GM12878 (cell line): Measurements from ENCODE around the gene CA7. TPM values are rescaled to one million over a fixed set of nuclear protein-coding genes. Genes with fewer than 3 reads are reported as not detected.

Source experiments
- ATAC-seq: fragments of 200-7000 bp; cut with Tn5 transposase; 3 replicates; pipeline ENCODE4 v1.9.1; 2020; ENCODE audit warnings: mild to moderate bottlenecking, moderate library complexity
- BruUV-seq: library from RNA; stranded (reverse); fragments of 400-500 nt; replicated peaks from 2 replicates; lab custom pipeline; 2021; lab: Mats Ljungman, UMichigan
- CTCF ChIA-PET: fragments of 300-600 bp; sonication (Branson Sonifier 250); formaldehyde crosslinking; extraction: SDS; loops from one replicate; lab custom pipeline; 2021; ENCODE audit warnings: inconsistent platforms; lab: Yijun Ruan, JAX
- POLR2A ChIA-PET: fragments of 350-600 bp; formaldehyde crosslinking; extraction: SDS; loops from one replicate; lab custom pipeline; 2021; ENCODE audit warnings: inconsistent platforms; lab: Charles Lee
- RAD21 ChIA-PET: fragments of 300-600 bp; sonication (Branson Sonifier 250); formaldehyde crosslinking; loops from one replicate; lab custom pipeline; 2023; ENCODE audit warnings: antibody characterized with exemption; ENCODE audit not compliant: unreplicated experiment; lab: Charles Lee
- SMC1A ChIA-PET: fragments of 300-600 bp; sonication (Branson Sonifier 250); formaldehyde crosslinking; loops from one replicate; lab custom pipeline; 2023; ENCODE audit not compliant: unreplicated experiment, uncharacterized antibody; lab: Charles Lee
- DNase-seq: peaks from one replicate; pipeline ENCODE4 v3.0.0-alpha.2; 2011; ENCODE audit warnings: low read depth, low spot score
- FAIRE-seq: peaks from 3 replicates; lab custom pipeline; 2011; peaks lifted over from hg19 to GRCh38; lab: Jason Lieb, UNC
- H2AFZ ChIP-seq: 2 replicates; pipeline ENCODE4 v1.6.0; 2011; ENCODE audit warnings: low read depth, low read length, control low read depth; ENCODE audit not compliant: control insufficient read depth
- H3K27ac ChIP-seq: 2 replicates; pipeline ENCODE4 v1.5.1; 2011; ENCODE audit warnings: control low read depth; ENCODE audit not compliant: control insufficient read depth, insufficient read depth
- H3K27me3 ChIP-seq, 2 experiments: replicated peaks in 1 of 2; 2 replicates each; pipeline versions ENCODE4 v1.6.0 to v1.6.1; 2011; ENCODE audit warnings: low read length in 1 of 2; ENCODE audit not compliant: control insufficient read depth in 2 of 2, insufficient read depth in 2 of 2
- H3K36me3 ChIP-seq, 2 experiments: 2 replicates each; pipeline ENCODE4 v1.5.1; 2011; ENCODE audit warnings: low read length in 1 of 2; ENCODE audit not compliant: control insufficient read depth in 2 of 2, insufficient read depth in 2 of 2
- H3K4me1 ChIP-seq: 2 replicates; pipeline ENCODE4 v1.6.1; 2011; ENCODE audit warnings: mild to moderate bottlenecking, low read length, moderate library complexity, mixed read lengths; ENCODE audit not compliant: control insufficient read depth, insufficient read depth
- H3K4me2 ChIP-seq: 2 replicates; pipeline ENCODE4 v1.6.0; 2011; ENCODE audit warnings: control low read depth; ENCODE audit not compliant: control insufficient read depth, insufficient read depth
- H3K4me3 ChIP-seq: fragments of 200-600 bp; sonication (generic); 2 replicates; pipeline ENCODE4 v1.5.1; 2016
- H3K79me2 ChIP-seq: 2 replicates; pipeline ENCODE4 v1.6.0; 2011; ENCODE audit warnings: low read length; ENCODE audit not compliant: control insufficient read depth, insufficient read depth
- H3K9ac ChIP-seq: 2 replicates; pipeline ENCODE4 v1.8.0; 2011; ENCODE audit warnings: low read length, control low read depth, mixed read lengths; ENCODE audit not compliant: control insufficient read depth, insufficient read depth
- H3K9me3 ChIP-seq: replicated peaks from 3 replicates; pipeline ENCODE4 v1.5.1; 2011; ENCODE audit warnings: mild to moderate bottlenecking, low read length; ENCODE audit not compliant: control insufficient read depth, insufficient read depth
- H4K20me1 ChIP-seq: 2 replicates; pipeline ENCODE4 v1.6.0; 2011; ENCODE audit not compliant: control insufficient read depth, insufficient read depth
- BCLAF1 ChIP-seq: fragments of 450-650 bp; IDR thresholded peaks from 2 replicates; pipeline ENCODE4 v1.6.1; 2017; ENCODE audit warnings: antibody characterized with exemption, mild to moderate bottlenecking, moderate library complexity
- BMI1 ChIP-seq: fragments of 450-650 bp; IDR thresholded peaks from 2 replicates; pipeline ENCODE4 v1.6.1; 2016; ENCODE audit warnings: mild to moderate bottlenecking, moderate library complexity, borderline replicate concordance
- CHD2 ChIP-seq: IDR thresholded peaks from 2 replicates; pipeline ENCODE4 v1.6.1; 2011; ENCODE audit warnings: low read depth, low read length, improper control_type of control experiment, borderline replicate concordance
- DPF2 ChIP-seq: fragments of 450-650 bp; IDR thresholded peaks from 2 replicates; pipeline ENCODE4 v1.6.1; 2017; ENCODE audit warnings: mild to moderate bottlenecking
- GATAD2B ChIP-seq: fragments of 450-650 bp; conservative IDR thresholded peaks from 2 replicates; pipeline ENCODE4 v1.6.1; 2017; ENCODE audit warnings: low read depth, mild to moderate bottlenecking, moderate library complexity
- IKZF2 ChIP-seq, 2 experiments: fragments of 450-650 bp; IDR thresholded peaks; 2 replicates each; pipeline ENCODE4 v1.6.1; 2017; ENCODE audit warnings: mild to moderate bottlenecking in 2 of 2, moderate library complexity in 2 of 2
- LARP7 ChIP-seq: fragments of 450-650 bp; IDR thresholded peaks from 2 replicates; pipeline ENCODE4 v1.6.1; 2017; ENCODE audit warnings: mild to moderate bottlenecking
- MEF2A ChIP-seq: IDR thresholded peaks from 2 replicates; pipeline ENCODE4 v1.6.1; 2011; ENCODE audit warnings: low read depth, mild to moderate bottlenecking, low read length, moderate library complexity; ENCODE audit not compliant: insufficient read depth
- MTA3 ChIP-seq: IDR thresholded peaks from 2 replicates; pipeline ENCODE4 v1.6.1; 2012; ENCODE audit warnings: low read length, inconsistent platforms, borderline replicate concordance
- MYB ChIP-seq: fragments of 150-350 bp; IDR thresholded peaks from 2 replicates; pipeline ENCODE4 v1.6.1; 2014; ENCODE audit warnings: mild to moderate bottlenecking, low read depth, low read length, borderline replicate concordance
- NRF1 ChIP-seq: conservative IDR thresholded peaks from 2 replicates; pipeline ENCODE4 v1.6.1; 2011; ENCODE audit warnings: mild to moderate bottlenecking, low read depth, low read length, improper control_type of control experiment
- PAX5 ChIP-seq: IDR thresholded peaks from 2 replicates; pipeline ENCODE4 v1.6.1; 2011; ENCODE audit warnings: low read depth, low read length, borderline replicate concordance
- POU2F2 ChIP-seq: IDR thresholded peaks from 3 replicates; pipeline ENCODE4 v1.6.1; 2011; ENCODE audit warnings: low read depth, mild to moderate bottlenecking, low read length, borderline replicate concordance
- SMAD1 ChIP-seq: fragments of 450-650 bp; IDR thresholded peaks from 2 replicates; pipeline ENCODE4 v1.6.1; 2018; ENCODE audit warnings: mild to moderate bottlenecking, low read depth; ENCODE audit not compliant: partially characterized antibody
- TCF12 ChIP-seq: IDR thresholded peaks from 2 replicates; pipeline ENCODE4 v1.6.1; 2011; ENCODE audit warnings: low read depth, mild to moderate bottlenecking, low read length
- YY1 ChIP-seq: IDR thresholded peaks from 2 replicates; pipeline ENCODE4 v1.6.1; 2011; ENCODE audit warnings: low read depth, mild to moderate bottlenecking, low read length
- WGBS: methylation state at CpG from one replicate; pipeline ENCODE4 v1.1.6; 2016; ENCODE audit warnings: low lambda C conversion rate; ENCODE audit not compliant: insufficient replicate concordance, insufficient coverage; ENCODE audit errors: missing lambda C conversion rate; 5-methylcytosine and 5-hydroxymethylcytosine counted together
- in situ Hi-C: fragments of 300-500 bp; cut with MboI; formaldehyde crosslinking; loops from 9 replicates; pipeline ENCODE4 v1.14.3; 2018; ENCODE audit warnings: mixed read lengths
- intact Hi-C: fragments of 100-400 bp; cut with micrococcal nuclease; formaldehyde crosslinking; loops from one replicate; pipeline ENCODE4 v1.14.2; 2022; ENCODE audit not compliant: unreplicated experiment
- polyA plus RNA-seq, 11 experiments: library from polyadenylated mRNA; depleted of rRNA in 4 of 11; unstranded in 6 of 11; stranded (reverse) in 5 of 11; fragments of >200 nt; fragmentation: Nextera tagmentation in 4 of 11; fragmentation: Illumina TruSeq in 1 of 11; extraction: Ambion mirVana in 4 of 11; extraction: Trizol in 1 of 11; gene quantifications; 1 replicate in 1 of 11; 2 replicates in 10 of 11; pipeline versions ENCODE4 v1.2.1 to v1.2.3, GENCODE V29; 2011 to 2016; ENCODE audit warnings: inconsistent platforms in 2 of 11, missing spikeins in 2 of 11, low read depth in 1 of 11
- total RNA-seq, 4 experiments: library from RNA; depleted of rRNA in 3 of 4; stranded (reverse); fragments of >200 nt in 3 of 4; fragmentation: Illumina TruSeq in 1 of 4; extraction: Trizol in 1 of 4; gene quantifications; 2 replicates each; pipeline versions ENCODE4 v1.2.1 to v1.2.3, GENCODE V29; 2013 to 2021
- TF ChIP-seq, protein P1 (sequence below): IDR thresholded peaks from 2 replicates; pipeline ENCODE4 v1.6.1; 2011; ENCODE audit warnings: borderline replicate concordance, low read depth, mild to moderate bottlenecking, moderate library complexity, low read length; ENCODE audit not compliant: insufficient read depth, poor library complexity, severe bottlenecking
- TF ChIP-seq, protein P2 (sequence below): IDR thresholded peaks from 2 replicates; pipeline ENCODE4 v1.6.1; 2011; ENCODE audit warnings: mild to moderate bottlenecking, low read depth, low read length, moderate library complexity; ENCODE audit not compliant: insufficient replicate concordance
- TF ChIP-seq, protein P3 (sequence below): IDR thresholded peaks from 2 replicates; pipeline ENCODE4 v1.6.1; 2012; ENCODE audit warnings: low read depth, low read length, improper control_type of control experiment

Gene CA7
- total and polyA plus RNA-seq, 10 of the 15 experiments (the other 5 are each of a cell fraction or from before 2014, with no cell fraction given) = 0.04 TPM; not detected in 9

- no peak for DNase-seq
- RAD21 ChIA-PET = interaction anchor here (1.0 to 1.9 kb wide), 7 partner anchors 10 to 258 kb away, joined by 3 to 6 read pairs (median 4); partner anchors contain the start of gene PDP2
Measured at GRCh38 chr16:66895689-66895979, 51.4 kb downstream of the CA7 start.

More at GRCh38 chr16:66895689-66895979, 51.4 kb downstream of the CA7 start:
- POLR2A ChIA-PET = interaction anchor here (1.0 kb wide), 1 partner anchor 13 kb away, joined by 3 read pairs; no protein-coding TSS in a partner anchor
- no peaks in the 10 kb centered on the region for H3K79me2 ChIP-seq
- WGBS = 95% methylated on average over 5 of the region's 5 CpGs
- CTCF ChIA-PET = interaction anchor here (0.7 to 9.7 kb wide), 19 partner anchors 8 to 89 kb away, joined by 3 to 77 read pairs (median 4); partner anchors contain the start of genes CDH16, PDP2 and RRAD
- in situ Hi-C loops (no loop called here), intact Hi-C loops (loop anchor here (1.0 kb wide), 2 partner anchors 33 to 52 kb away; no protein-coding TSS in a partner anchor)
- H3K27me3 ChIP-seq = no peaks in the 10 kb centered on the region
- H3K9me3 ChIP-seq = no peaks in the 10 kb centered on the region
- no peak overlapping the region for H2AFZ ChIP-seq
- FAIRE-seq (no peak), ATAC-seq (no peak)
- H3K36me3 ChIP-seq = no peaks in the 10 kb centered on the region
- TF ChIP-seq, protein P1, sequence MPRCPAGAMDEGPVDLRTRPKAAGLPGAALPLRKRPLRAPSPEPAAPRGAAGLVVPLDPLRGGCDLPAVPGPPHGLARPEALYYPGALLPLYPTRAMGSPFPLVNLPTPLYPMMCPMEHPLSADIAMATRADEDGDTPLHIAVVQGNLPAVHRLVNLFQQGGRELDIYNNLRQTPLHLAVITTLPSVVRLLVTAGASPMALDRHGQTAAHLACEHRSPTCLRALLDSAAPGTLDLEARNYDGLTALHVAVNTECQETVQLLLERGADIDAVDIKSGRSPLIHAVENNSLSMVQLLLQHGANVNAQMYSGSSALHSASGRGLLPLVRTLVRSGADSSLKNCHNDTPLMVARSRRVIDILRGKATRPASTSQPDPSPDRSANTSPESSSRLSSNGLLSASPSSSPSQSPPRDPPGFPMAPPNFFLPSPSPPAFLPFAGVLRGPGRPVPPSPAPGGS = no peak
- TF ChIP-seq, protein P2, sequence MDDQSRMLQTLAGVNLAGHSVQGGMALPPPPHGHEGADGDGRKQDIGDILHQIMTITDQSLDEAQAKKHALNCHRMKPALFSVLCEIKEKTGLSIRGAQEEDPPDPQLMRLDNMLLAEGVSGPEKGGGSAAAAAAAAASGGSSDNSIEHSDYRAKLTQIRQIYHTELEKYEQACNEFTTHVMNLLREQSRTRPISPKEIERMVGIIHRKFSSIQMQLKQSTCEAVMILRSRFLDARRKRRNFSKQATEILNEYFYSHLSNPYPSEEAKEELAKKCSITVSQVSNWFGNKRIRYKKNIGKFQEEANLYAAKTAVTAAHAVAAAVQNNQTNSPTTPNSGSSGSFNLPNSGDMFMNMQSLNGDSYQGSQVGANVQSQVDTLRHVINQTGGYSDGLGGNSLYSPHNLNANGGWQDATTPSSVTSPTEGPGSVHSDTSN = no peak
- no peak for TF ChIP-seq PAX5
- no peak for TF ChIP-seq POU2F2
- no peak for TF ChIP-seq LARP7
- TF ChIP-seq GATAD2B = no peak
- TF ChIP-seq, protein P3, sequence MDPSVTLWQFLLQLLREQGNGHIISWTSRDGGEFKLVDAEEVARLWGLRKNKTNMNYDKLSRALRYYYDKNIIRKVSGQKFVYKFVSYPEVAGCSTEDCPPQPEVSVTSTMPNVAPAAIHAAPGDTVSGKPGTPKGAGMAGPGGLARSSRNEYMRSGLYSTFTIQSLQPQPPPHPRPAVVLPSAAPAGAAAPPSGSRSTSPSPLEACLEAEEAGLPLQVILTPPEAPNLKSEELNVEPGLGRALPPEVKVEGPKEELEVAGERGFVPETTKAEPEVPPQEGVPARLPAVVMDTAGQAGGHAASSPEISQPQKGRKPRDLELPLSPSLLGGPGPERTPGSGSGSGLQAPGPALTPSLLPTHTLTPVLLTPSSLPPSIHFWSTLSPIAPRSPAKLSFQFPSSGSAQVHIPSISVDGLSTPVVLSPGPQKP = no peak
- TF ChIP-seq BMI1 = no peak
- no peak for TF ChIP-seq SMAD1
- no peak for TF ChIP-seq IKZF2 (IDR thresholded peaks at IDR 0.05)
- no peak for TF ChIP-seq CHD2
- no peak for TF ChIP-seq MTA3
- TF ChIP-seq TCF12 = no peak
- TF ChIP-seq MEF2A = no peak
- TF ChIP-seq YY1 = no peak
- no peak for TF ChIP-seq BCLAF1
- TF ChIP-seq DPF2 = no peak
- TF ChIP-seq MYB = no peak
- TF ChIP-seq NRF1 = no peak
- H3K9ac ChIP-seq = no peak overlapping the region
- H4K20me1 ChIP-seq = no peaks in the 10 kb centered on the region
- no peak overlapping the region for H3K4me3 ChIP-seq
- H3K27ac ChIP-seq = no peak overlapping the region
- no peak overlapping the region for H3K4me2 ChIP-seq
- BruUV-seq = no TSS peak
- SMC1A ChIA-PET = interaction anchor here (1.0 to 3.0 kb wide), 5 partner anchors 10 to 122 kb away, joined by 3 to 9 read pairs (median 3); no protein-coding TSS in a partner anchor
- H3K4me1 ChIP-seq = no peaks in the 10 kb centered on the region; the same call in 1 of the 2 replicates
